HL-60/S4 treated with retinoic acid at 250 ng/mL for 4 days and 3 days (cell line): ENCODE data around the gene RNF212.
"Not testable (repeated sequence)": the region's sequence is repeated elsewhere in the genome, so short reads cannot be mapped to it uniquely, and the experiment has no call there.

Experiments used
- in situ Hi-C: fragments of 300-500 bp; cut with MboI; formaldehyde crosslinking; loops from 2 replicates; pipeline ENCODE4 v1.7.0; 2022; ENCODE audit warnings: low sequenced_read_pairs

Gene RNF212

DNA sequence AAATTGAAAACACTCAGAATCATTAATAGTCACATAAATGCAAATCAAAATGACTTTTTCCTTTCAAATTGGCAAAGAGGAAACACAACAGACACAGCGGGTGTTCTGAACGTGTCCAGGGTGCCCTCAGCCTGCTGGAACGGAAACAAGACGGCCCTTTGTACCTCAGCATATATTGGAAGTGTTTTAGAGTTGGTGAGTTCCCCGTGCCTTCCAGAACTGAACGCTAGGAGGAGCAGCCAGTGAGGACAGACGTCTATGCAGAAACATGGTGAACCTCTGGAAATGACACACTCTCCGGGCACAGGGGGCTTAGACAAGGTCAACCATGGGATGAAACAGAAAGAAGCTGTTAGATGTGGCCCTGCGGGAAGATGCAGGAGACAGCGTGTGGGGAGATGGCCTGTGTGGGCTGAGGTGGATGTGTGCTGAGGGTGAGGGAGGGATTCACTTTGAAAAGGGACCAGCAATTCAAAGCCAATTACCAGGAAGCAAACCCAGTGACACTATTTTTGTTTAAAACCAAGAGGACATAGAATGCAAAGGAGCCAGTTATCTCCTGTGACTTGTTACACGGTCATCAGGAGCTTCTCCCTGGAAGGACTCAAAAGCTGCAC is 40.4 kb downstream of the RNF212 start:
- in situ Hi-C loops = no loop called here

DNA sequence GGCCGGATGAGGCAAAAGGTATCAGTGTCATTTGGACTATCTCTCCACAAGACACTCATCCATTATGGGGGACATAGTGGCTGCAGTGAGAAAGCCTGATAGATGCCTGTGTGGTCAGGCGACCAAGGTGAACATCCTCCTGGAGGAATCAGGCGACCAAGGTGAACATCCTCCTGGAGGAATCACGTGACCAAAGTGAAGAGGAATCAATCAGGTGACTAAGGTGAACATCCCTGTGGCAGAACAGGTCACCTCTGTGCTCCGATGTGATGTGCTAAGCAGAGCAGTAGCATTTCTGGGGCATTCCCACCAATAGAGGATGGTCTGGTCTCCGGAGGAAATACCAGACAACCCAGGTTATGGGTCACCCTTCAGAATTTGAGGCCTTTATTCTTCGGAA is 44.0 kb downstream of the RNF212 start:
- in situ Hi-C loops = no loop called here

DNA sequence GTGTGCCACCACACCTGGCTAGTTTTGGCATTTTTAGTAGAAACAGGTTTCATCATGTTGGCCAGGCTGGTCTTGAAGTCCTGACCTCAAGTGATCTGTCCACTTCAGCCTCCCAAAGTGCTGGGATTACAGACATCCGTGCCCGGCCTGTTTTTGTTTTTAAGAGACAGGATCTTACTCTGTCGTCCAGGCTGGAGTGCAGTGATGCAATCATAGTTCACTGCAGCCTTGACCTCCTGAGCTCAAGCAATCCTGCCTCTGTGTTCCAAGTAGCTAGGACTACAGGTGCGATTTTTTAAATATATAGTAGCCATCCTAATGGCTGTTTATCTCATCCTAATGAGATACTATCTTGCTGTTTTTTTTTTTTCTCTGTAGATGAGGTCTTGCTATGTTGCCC is 47.6 kb downstream of the RNF212 start:
- in situ Hi-C loops = no loop called here

DNA sequence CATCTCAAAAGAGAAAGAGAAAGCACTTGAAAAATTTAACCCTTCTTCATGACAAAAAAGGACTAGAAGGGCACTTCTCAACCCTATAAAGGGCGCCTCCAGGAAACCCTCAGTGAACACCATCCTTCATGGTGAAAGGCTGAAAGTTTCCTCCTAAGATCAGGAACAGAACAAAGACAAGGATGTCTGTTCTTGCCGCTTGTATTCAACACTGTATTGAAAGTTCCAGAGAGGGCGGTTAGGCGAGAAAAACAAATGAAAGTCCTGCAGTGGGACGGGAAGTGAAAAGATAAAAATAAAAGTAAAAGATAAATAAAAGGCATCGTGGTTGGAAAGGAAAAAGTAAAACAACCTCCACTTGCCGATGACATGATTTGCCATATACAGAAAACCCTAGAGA is 50.9 kb downstream of the RNF212 start:
- in situ Hi-C loops = no loop called here

DNA sequence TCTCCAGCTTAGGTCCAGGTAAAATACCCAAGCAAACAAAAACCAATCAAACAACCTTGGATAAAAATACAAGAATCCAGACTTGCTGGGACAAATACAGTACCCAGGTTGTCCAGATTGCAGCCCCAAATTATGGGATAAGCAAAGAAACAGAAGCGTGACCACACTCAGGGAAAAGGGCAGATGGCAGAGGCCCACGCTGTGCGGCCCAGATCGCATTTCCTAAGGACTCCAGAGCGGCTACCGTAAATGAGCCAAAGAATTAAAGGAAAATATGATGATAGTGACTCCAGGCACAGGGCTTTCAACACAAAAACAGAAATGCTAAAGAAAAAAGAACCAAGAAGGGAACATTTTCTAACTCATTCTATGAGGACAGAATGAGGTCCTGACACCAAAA is 51.6 kb downstream of the RNF212 start:
- in situ Hi-C loops = no loop called here

DNA sequence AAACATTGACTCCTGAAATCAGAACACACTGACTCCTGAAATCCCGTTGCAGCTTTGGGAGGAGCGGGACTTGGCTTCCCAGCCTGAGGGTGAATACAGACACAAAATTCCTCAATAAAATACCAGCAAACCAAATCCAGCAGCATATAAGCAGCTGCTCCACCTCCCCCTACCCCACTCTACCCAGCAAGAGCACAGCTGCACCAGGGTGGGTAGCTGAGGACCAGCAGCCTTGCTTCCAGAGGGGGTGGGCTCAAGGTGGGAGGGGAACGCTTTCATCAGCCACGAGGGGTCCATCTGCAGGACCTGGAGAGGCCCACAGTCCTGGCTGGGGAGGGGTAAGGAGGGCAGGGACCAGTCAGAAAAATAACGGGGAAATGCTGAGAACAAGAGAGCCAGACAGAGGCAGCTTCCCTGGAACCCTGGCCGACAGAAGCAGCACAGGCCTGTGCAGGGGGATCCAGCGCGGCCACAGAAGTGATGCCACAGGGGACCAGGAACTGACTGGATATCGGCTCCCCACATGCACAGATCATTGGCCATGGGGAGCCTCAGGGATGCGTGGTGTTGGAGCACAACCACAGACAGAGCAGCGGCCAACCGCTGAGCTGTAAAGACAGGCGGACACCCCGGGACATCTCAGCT is 52.2 kb downstream of the RNF212 start:
- in situ Hi-C loops = no loop called here

DNA sequence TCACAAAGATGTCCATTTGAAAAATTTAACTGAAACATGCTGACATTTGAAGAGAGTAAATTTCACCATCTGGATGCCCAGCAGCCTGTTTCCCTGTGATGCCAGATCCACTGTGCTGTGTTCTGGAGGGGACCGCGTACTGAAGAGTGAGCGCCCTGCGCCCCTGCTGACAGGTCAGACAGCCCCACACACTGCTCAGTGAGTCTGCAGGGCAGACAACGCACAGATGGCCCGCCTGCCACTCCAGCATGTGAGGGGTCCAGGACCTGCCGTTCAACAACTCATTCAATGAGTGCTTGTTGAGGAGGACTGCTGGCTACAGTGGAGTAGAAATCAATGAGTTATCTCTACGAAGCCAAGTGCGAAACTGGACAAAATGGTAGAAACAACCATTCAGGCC is 52.7 kb downstream of the RNF212 start:
- in situ Hi-C loops = no loop called here

DNA sequence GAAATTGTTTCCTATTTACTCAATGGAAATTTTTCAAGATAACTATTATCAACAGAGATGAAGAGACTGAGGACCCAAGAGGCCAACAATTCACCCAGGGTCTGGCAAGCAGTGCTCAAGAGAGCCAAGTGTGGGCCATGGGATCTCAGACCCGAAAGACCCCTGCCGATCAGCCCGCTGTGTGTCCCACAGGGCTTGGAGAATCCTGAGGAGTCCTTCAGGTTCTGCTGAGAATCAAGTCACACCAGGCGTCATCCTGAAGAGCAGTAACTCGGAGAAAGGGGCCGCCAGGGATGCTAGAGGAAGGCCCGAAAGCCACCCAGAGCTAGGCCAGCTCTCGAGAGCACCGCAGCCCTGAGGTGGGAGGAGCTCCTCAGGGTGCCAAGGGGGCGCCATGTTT is 53.2 kb downstream of the RNF212 start:
- in situ Hi-C loops = no loop called here

DNA sequence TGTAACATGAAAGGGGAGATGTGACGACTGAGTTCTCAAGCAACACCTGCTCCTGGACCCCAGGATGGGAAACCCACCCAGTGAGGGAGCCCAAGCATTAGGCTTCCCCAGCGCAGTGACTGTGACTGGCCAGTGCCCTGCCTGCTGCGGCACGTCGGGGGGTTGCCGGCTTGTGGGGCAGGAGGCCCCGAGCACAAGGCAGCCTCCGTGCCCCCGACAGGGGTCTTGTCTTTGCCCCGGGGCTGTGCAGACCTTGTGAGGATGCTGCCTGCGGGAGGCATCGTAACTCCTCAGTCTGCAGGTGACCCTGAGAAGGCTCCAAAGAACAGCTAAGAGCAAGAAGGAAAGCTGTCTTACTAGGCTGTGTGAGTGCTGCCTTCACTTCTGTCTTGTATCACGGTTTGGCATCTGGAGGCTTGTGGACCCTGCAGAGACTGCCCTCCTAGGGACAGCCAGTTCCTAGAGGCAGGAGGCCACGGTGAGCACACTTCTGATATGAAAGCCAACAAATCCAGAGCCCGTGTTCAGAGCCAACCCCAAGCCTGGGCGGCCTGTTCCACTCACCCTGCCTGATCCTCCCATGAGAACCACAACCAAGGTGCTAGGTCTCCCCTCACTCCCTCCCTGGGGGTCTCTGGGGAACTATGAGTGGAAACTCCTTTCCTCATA is 54.2 kb downstream of the RNF212 start:
- in situ Hi-C loops = no loop called here

DNA sequence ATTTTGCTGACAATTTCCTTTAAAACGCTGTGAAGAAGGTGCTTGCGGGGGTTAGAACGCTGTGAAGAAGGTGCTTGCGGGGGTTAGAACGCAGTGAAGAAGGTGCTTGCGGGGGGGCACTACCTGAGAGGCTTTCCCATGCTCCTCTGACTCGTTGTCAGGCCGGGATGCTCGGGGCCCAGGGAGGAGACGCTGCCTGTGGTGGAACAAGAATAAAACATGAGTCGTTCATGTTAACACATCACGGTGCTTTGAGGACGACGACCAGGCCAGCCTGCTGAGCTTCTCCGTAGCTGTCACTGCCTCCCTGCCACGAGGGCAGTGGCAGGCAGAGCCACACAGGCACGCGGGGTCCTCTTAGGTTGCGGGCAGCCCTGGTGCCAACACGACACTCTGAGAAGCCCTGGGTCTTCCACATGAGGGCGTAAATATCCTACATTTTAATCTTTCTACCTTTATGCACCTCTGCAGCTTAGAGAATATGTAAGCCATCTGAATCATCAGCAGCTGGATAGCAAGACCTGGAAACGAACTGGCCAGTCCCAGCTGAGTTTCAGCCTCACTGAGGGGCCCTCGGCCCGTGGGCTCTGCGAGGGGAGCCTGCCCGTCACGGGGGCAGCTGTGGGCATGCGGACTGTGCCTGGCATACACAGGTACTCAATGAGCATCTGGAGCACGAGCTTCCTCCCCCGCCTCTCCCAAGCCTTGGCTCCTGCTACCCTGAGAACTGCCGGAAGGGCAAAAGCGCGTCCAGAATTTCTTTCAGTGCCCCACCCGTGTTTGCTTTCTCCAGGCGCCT is 55.0 kb downstream of the RNF212 start:
- in situ Hi-C loops = no loop called here

DNA sequence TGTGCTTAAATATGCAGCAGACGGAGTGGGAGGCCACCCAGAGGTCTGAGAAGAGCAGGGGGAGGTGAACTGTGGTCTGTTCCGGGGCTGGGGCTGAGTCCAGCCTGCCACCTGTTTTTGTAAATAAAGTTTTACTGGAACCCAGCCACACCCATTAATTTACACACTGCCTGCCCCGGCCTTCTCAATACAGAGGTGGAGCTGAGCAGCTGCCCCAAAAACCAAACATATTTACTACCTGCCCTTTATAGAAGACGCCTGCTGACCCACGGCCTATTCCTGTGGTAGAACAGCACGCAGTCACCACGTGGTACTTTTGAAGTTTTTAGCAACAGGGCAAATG is 56.0 kb downstream of the RNF212 start:
- in situ Hi-C loops = no loop called here

DNA sequence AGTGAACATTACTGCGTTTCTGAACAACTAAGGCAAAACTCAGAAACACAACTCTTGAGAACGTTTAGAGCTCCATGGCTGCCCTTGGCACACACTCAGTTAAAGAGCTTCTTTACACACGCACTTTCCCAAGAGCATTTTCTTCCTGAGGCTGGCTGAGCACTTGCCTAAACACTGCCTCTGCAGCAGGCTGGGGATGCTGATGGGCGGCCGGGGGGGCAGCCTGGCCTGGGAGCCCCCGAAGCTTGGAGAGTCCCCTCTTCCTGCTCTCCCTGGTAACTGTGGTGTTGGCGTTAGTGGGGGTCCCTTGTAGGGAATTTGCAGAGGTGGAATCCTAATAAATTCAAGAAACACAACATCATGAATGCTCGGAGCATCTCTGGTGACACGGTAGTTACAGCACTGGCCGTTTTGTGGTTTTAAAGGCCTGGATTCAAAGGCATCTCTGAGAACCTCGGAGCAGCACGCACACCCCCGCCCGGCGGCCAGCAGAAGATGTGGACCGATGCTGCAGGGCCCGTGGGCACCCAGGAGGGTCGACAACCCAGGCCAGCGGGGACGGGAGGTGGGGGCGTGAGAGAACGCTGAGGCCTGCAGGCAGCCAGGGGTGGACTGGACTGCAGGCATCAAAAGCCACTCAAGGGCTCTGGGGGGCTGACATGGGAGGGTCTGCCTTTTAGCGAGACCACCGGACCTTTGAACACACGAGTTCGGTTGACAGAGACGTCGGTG is 56.5 kb downstream of the RNF212 start:
- in situ Hi-C loops = no loop called here

DNA sequence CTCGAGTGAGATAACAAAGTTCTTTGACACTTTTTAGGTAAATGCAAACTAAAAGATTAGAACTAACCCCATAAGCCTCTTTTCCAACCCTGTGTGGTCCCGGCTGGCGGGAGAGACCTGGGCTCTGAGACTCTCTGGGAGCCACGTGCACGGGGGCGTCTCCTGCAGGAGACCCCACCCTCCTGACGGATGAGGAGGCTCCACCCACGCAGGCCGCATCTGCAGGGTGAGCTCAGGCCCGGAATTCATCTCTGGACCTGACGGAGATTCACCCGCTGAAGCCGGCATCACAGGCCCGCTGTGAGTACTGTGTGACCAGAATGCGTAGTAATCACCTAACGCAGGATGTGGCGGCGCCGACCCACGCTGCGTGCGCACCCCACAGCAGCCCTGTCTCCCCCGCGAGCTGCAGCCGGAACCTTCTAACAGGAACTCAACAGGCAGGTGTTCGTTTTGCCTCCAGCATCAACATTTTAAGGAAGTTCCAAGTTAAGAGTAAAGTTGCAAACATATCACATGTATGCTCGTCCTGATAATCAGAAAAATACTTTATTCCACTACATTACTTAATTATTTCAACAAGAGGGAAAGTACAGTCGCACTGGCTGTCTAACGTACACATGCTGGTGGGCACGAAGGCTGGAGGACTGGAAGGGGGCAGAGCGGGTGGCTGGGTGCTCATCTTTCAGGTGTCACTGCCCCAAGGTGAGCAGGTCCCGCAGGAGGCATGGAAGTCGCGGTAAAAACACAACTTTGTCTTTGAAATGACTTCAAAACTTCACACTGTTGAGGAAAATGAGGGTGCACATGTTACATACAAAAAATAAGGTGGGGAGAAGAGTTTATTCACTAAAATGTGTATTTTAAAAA is 57.4 kb downstream of the RNF212 start:
- in situ Hi-C loops = no loop called here

DNA sequence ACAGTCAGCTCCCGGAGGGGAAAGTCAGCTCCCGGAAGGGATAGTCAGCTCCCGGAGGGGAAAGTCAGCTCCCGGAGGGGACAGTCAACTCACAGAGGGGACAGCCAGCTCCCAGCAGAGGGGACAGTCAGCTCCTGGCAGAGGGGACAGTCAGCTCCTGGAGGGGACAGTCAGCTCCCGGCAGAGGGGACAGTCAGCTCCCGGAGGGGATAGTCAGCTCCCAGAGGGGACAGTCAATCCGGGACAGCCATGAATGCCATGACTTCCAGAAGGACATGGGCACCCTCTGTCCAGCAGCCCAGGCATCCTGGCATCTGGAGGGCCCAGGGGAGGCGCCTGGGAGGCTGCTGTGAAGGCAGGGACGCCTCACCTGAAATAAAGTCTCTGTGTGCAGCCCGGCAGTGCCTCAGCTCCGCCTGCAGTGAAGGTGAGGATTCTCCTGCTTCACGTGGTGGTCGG is 58.1 kb downstream of the RNF212 start:
- in situ Hi-C loops = not testable (repeated sequence)

DNA sequence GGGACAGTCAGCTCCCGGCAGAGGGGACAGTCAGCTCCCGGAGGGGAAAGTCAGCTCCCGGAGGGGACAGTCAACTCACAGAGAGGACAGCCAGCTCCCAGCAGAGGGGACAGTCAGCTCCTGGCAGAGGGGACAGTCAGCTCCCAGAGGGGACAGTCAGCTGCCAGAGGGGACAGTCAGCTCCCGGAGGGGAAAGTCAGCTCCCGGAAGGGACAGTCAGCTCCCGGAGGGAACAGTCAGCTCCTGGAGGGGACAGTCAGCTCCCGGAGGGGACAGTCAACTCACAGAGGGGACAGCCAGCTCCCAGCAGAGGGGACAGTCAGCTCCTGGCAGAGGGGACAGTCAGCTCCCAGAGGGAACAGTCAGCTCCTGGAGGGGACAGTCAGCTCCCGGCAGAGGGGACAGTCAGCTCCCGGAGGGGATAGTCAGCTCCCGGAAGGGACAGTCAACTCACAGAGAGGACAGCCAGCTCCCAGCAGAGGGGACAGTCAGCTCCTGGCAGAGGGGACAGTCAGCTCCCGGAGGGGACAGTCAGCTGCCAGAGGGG is 58.6 kb downstream of the RNF212 start:
- in situ Hi-C loops = not testable (repeated sequence)

DNA sequence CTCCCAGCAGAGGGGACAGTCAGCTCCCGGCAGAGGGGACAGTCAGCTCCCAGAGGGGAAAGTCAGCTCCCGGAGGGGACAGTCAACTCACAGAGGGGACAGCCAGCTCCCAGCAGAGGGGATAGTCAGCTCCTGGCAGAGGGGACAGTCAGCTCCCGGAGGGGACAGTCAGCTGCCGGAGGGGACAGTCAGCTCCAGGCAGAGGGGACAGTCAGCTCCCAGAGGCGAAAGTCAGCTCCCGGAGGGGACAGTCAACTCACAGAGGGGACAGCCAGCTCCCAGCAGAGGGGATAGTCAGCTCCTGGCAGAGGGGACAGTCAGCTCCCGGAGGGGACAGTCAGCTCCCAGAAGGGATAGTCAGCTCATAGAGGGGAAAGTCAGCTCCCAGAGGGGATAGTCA is 59.5 kb downstream of the RNF212 start:
- in situ Hi-C loops = not testable (repeated sequence)

DNA sequence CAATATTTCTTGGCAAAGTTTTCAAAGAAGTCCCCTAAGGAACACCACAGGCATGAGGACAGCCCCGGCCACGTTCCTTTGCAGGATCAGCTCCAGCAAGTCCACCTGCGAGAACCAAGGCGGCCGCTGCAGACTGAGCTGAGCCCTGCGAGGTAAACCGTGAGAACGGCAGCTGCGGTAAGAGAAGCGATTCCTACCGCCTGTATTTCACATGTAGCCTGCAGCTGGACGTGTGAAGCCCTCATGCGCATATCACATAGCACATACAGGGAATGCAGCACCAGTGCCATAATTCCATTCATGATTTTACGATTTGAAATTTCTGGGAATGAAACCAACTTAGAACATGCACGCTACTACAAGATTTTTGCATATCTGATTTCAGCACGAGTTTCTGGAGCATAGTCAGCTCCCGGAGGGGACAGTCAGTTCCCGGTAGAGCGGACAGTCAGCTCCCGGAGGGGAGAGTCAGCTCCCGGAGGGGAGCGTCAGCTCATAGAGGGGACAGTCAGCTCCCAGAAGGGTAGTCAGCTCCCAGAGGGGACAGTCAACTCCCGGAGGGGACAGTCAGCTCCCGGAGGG is 60.2 kb downstream of the RNF212 start:
- in situ Hi-C loops = no loop called here

DNA sequence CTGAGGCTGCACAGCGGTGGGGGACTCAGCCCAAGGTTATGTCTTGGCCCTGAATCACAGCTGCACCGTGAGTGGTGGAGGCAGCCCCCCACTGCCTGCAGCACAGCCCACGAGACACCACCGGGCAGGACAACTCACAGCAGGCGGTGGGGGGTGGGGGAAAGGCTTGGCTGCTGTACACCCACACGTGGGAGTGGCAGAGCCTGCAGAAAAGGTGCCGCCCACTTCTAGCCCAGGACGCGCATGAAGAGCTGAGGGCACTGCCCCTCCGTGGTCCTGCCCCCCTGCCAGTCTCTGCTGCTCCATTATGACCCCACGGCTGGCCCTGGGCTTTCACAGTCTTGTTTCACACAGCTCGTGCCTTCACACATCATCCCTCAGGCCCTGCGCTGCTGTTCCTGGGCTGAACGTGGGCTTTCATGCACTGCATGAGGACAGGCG is 61.1 kb downstream of the RNF212 start:
- in situ Hi-C loops = no loop called here

DNA sequence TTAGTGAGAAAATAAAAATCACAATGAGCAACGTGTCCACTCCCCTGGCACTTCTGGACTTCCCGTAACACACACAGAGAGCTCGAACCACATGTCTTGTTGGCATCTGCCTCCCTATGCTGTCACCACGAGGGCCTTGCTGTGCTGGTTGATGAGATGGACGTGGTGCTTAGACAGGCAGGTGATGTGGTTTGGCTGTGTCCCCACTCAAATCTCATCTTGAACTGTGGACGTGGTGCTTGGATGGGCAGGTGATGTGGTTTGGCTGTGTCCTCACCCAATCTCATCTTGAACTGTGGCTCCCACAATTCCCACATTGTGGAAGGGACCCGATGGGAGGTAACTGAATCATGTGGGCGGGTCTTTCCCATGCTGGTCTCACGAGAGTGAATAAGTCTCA is 61.9 kb downstream of the RNF212 start:
- in situ Hi-C loops = no loop called here
